ENCODE data around the gene LRP8.

DNA sequence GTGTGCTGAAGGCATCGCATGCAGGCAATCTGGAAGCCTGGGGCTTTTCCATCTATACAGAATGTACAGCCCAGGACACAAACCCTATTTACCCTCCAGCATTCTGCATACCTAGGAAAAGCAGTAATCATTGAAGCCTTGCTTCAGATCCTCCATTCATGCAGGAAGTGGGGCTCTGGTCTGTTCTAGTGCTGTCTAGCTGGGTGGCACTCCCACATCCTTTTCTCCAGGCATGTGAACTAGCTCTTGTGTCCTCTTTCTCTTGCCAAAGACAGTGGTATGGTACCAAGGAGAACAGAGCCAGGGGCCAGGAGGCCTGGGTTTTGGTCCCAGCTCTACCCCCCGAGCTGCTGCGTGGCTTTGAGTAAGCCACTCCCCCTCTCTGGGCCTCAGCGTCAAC lies 21.7 kb downstream of the LRP8 start:
- TF ChIP-seq, protein P1, sequence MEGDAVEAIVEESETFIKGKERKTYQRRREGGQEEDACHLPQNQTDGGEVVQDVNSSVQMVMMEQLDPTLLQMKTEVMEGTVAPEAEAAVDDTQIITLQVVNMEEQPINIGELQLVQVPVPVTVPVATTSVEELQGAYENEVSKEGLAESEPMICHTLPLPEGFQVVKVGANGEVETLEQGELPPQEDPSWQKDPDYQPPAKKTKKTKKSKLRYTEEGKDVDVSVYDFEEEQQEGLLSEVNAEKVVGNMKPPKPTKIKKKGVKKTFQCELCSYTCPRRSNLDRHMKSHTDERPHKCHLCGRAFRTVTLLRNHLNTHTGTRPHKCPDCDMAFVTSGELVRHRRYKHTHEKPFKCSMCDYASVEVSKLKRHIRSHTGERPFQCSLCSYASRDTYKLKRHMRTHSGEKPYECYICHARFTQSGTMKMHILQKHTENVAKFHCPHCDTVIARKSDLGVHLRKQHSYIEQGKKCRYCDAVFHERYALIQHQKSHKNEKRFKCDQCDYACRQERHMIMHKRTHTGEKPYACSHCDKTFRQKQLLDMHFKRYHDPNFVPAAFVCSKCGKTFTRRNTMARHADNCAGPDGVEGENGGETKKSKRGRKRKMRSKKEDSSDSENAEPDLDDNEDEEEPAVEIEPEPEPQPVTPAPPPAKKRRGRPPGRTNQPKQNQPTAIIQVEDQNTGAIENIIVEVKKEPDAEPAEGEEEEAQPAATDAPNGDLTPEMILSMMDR (conservative IDR thresholded peaks at IDR 0.05; ENCODE audit: low read length), result no peak
- TF ChIP-seq EZH2phosphoT487 (IDR thresholded peaks at IDR 0.05; ENCODE audit: borderline replicate concordance), result no peak
